GM10847 (cell line): ENCODE measurements around the gene PIAS2.

Experiments used
- POLR2A ChIP-seq: IDR thresholded peaks from 2 replicates; pipeline ENCODE4 v1.6.1; 2011; ENCODE audit not compliant: insufficient read length; ENCODE audit errors: extremely low read depth

Gene PIAS2

DNA sequence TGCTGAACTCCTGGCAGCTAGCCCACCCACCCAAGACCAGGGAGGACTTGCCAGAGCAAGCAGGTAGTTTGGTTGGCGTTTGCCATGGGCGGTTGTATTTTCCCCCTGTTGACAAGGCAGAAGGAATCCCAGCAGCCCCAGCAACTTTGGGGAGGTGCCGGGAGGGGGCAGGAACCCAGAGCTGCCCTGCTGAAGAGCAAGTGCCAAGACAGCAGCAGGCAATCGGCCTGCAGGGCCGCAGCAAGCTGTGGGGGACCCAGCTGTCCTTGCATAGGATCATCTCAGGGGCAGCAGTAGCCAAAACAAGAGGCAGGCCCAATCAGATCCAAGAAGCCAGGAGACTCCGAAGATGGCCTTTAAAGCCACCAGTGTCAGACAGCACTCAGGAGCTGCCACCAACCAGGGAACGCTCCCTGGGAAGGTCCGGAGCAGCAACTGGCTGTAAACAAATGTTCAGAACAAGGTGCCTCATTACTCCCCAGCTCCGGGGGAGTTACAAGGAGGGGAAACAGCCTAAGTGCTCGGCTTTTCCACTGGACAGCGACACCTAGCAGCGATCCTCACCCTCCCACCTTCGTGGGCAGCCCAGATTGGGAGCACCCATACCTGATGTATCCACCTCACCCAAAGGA lies 162.5 kb downstream of the PIAS2 start:
- TF ChIP-seq POLR2A = no peak

DNA sequence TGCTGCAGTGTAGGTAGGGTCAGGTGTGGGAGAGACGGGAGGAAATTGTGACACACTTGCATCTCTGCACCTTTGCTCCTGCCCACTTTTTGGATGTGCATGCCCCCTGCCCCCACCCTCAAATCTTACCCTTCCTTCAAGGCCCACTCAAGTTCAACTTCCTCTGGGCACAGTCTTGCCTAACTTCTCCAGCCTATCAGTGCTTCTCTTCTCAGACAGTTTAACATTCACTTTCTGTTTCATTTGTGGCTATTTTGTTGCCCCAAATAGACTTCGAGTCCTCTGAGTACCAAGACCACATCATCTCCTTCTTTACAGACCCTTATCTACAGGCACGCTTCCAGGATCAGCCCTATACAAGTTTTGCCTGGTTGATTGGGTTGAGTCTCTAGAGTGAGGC lies 163.1 kb downstream of the PIAS2 start:
- TF ChIP-seq POLR2A = no peak
